Neural progenitor cell (in vitro differentiated cells): Measurements from ENCODE around the gene APOBEC3F.

Source experiments
- EZH2 ChIP-seq: fragments of 200-600 bp; sonication (generic); IDR thresholded peaks from 2 replicates; pipeline ENCODE4 v1.6.1; 2017; ENCODE audit warnings: antibody characterized with exemption, mild to moderate bottlenecking, moderate library complexity
- EZH2phosphoT487 ChIP-seq: fragments of 200-600 bp; sonication (generic); IDR thresholded peaks from 2 replicates; pipeline ENCODE4 v1.6.1; 2017; ENCODE audit warnings: antibody characterized with exemption
- TF ChIP-seq, protein P1 (sequence below): fragments of 200-600 bp; sonication (generic); IDR thresholded peaks from 2 replicates; pipeline ENCODE4 v1.5.1; 2017; ENCODE audit warnings: antibody characterized with exemption, mild to moderate bottlenecking

DNA sequence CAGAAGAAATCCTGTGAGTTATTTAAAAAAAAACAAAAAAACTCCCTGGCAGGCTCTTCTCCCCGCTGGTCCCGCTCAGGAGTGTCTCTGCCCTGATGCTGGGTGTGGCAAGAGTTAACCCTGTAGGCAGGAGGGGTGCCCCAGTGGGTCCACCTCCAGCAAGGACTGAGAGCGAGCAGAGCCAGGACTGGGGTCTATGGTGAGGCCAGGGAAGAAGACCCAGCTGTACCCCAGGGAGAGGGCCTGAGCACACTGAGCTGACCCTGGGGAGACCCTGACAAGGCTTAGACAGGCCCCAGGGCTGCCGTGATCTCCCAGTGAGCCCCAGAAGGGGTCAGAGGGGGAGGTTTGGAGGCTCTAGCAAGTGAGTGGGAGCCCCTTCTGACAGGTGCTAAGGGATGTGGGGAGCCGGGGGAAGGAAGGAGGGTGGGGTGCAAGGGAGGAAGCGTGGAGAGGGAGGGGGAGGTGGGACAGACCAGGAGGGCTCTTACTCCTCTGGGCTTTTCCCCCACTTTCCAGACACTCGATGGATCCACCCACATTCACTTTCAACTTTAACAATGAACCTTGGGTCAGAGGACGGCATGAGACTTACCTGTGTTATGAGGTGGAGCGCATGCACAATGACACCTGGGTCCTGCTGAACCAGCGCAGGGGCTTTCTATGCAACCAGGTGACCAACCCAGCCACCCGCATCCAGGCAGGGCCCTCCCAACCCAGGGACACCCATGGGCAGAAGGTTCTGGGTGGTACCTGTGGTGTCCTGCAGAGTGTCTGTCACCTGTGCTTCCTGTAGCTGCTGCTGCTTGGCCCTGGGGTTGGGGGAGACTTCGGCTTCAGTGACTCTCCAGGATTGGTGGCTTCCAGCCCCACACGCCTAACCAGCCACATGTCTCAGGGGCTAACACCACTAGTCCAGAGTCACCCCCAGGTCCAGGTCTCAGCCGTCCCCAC, 42.8 kb downstream of the APOBEC3F start:
- TF ChIP-seq, protein P1, sequence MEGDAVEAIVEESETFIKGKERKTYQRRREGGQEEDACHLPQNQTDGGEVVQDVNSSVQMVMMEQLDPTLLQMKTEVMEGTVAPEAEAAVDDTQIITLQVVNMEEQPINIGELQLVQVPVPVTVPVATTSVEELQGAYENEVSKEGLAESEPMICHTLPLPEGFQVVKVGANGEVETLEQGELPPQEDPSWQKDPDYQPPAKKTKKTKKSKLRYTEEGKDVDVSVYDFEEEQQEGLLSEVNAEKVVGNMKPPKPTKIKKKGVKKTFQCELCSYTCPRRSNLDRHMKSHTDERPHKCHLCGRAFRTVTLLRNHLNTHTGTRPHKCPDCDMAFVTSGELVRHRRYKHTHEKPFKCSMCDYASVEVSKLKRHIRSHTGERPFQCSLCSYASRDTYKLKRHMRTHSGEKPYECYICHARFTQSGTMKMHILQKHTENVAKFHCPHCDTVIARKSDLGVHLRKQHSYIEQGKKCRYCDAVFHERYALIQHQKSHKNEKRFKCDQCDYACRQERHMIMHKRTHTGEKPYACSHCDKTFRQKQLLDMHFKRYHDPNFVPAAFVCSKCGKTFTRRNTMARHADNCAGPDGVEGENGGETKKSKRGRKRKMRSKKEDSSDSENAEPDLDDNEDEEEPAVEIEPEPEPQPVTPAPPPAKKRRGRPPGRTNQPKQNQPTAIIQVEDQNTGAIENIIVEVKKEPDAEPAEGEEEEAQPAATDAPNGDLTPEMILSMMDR, result no peak
- TF ChIP-seq EZH2 (no peak), EZH2phosphoT487 (no peak)
